ENCODE measurements around the gene MAPK9. TPM values are rescaled to one million over a fixed set of nuclear protein-coding genes. Genes with fewer than 3 reads are reported as not detected.

MAPK9 gene
- total and polyA plus RNA-seq, 2 donors: 14.6 to 20.3 TPM

DNA sequence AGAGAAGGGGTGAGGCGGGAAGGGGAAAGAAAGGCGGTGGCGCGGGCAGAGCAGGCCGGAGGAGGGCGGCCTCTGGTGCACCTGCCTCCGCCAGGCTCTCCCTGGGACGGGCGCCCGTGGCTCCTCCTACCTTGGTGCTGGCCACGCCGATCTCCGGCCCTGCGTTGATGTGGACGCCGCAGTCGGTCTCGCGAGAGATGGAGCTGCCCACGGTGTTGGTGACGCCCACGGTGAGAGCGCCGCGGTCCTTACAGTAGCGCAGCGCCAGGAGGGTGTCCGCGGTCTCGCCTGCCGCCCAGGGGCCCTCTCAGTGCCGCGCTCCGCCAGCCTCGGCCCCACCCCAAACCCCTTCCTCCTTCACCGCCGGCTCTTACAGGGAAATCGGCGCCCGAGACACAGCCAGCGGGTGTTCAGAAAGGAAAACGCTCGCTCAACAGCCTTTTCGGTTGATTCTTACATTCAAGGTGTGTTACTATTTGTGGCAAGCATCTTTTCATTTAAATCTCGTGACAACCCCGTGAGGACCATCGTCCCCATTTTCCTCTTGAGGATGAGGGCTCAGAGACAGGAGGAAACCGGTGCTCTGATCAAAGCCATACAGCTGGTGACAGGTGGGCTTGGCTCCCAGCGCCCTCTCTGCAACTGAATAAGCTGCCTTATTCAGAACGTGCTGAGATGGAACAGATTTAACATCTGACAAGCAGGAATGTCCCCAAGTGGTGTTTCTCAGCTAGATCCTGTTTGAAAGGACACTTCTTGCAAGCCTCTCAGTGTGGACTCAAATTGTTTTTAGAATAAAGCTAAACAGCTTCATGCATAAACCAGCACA, 22.0 kb upstream of the MAPK9 start:
- 94% methylated on average over 50 of the region's 50 CpGs for WGBS
- Histone ChIP-seq H3K4me3 (ENCODE audit: low read length in 2 of 2) (peak overlapping the region in 1 of 2 donors; percentile 29), H3K27me3 (ENCODE audit: control insufficient read depth in 2 of 2, insufficient read depth in 1 of 2, low read length in 1 of 2) (peaks cover 0 to 4% of the 10 kb centered on the region in 2 donors), H3K36me3 (ENCODE audit: control insufficient read depth in 2 of 2, insufficient read depth in 2 of 2, low read length in 1 of 2) (no peaks in the 10 kb centered on the region), H3K4me1 (ENCODE audit: control insufficient read depth in 2 of 2, insufficient read depth in 2 of 2, low read length in 2 of 2) (no peaks in the 10 kb centered on the region), H3K27ac (ENCODE audit: low read depth in 1 of 2, low read length in 1 of 2) (no peak overlapping the region), H3K9me3 (ENCODE audit: control insufficient read depth in 2 of 2, insufficient read depth in 1 of 2, low read length in 1 of 2) (no peaks in the 10 kb centered on the region)
- DNase-seq (ENCODE audit: low read depth in 6 of 9, low spot score in 9 of 9): peak in 5 of 9 donors; percentile 18 to 60 (median 41)

DNA sequence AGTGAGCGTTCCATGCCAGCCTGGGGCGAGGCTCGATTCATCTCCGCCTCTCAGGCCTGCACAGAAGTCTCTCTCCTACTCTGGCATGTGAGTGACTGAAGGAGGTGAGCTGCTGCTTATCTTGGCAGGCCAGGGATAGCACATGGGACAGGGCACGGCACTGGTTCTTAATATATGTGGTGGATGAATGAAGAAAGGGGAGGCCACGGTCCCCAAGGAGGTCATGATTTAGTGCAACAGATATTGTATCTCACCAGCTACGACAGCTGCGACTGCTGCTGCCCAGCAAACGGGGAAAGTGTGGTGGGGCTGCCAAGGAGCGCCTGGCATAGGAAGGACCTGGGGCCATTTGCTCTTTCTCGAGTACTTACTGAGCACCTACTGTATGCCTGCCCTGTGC, 19.3 kb upstream of the MAPK9 start:
- peaks cover 0 to 2% of the 10 kb centered on the region in 2 donors for H3K27me3 ChIP-seq (ENCODE audit: control insufficient read depth in 2 of 2, insufficient read depth in 1 of 2, low read length in 1 of 2)
- no peak overlapping the region for H3K4me3 ChIP-seq (ENCODE audit: low read length in 2 of 2)
- WGBS: 95% methylated on average over 11 of the region's 11 CpGs
- no peak overlapping the region for H3K27ac ChIP-seq (ENCODE audit: low read depth in 1 of 2, low read length in 1 of 2)
- H3K36me3 ChIP-seq (ENCODE audit: control insufficient read depth in 2 of 2, insufficient read depth in 2 of 2, low read length in 1 of 2): no peaks in the 10 kb centered on the region
- no peaks in the 10 kb centered on the region for H3K9me3 ChIP-seq (ENCODE audit: control insufficient read depth in 2 of 2, insufficient read depth in 1 of 2, low read length in 1 of 2)
- DNase-seq (ENCODE audit: low read depth in 6 of 9, low spot score in 9 of 9): no peak
- H3K4me1 ChIP-seq (ENCODE audit: control insufficient read depth in 2 of 2, insufficient read depth in 2 of 2, low read length in 2 of 2): no peaks in the 10 kb centered on the region

DNA sequence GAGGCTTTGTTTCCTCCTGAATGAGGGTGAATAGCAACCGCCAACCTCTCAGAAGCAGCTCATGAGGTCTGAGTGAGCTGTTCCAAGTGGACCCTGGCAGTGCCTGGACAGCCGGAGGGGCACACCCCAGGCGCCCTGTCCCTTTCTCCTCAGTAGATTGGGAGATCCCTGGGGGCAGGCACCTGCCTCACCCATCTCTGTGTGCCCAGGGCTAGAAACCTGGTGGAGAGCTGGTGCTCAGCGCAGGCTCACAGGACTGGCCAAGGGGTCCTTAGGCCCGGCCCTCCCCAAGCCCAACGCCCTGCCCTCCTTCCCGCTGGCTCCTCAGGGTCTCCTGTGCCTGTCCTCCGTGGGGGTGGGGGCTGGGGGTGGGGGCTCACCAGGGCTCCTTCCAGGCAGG, 14.9 kb upstream of the MAPK9 start:
- Histone ChIP-seq H3K4me1 (ENCODE audit: control insufficient read depth in 2 of 2, insufficient read depth in 2 of 2, low read length in 2 of 2) (no peaks in the 10 kb centered on the region), H3K36me3 (ENCODE audit: control insufficient read depth in 2 of 2, insufficient read depth in 2 of 2, low read length in 1 of 2) (no peaks in the 10 kb centered on the region), H3K9me3 (ENCODE audit: control insufficient read depth in 2 of 2, insufficient read depth in 1 of 2, low read length in 1 of 2) (no peaks in the 10 kb centered on the region), H3K27ac (ENCODE audit: low read depth in 1 of 2, low read length in 1 of 2) (no peak overlapping the region), H3K4me3 (ENCODE audit: low read length in 2 of 2) (no peak overlapping the region), H3K27me3 (ENCODE audit: control insufficient read depth in 2 of 2, insufficient read depth in 1 of 2, low read length in 1 of 2) (no peaks in the 10 kb centered on the region)
- 91% methylated on average over 8 of the region's 8 CpGs for WGBS
- DNase-seq (ENCODE audit: low read depth in 6 of 9, low spot score in 9 of 9): no peak

DNA sequence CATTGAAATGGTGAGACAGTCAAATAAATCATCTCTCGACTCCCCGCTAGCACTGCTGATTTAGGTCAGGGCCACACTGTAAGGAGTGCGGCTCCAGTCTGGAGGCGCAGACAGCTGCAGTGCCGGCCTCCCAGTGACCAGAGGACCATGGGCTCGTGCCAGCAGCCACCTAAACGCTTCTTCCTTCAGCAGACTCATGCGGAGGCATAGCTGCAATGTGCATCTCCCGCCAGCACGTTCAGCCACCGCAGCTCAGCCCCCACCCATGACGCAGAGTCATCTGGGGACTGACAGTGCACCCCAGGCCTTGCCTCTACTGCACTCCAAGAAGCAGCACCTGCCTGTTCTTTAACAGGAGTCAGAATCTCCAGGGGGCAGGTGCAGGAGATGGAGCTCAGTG, 13.6 kb upstream of the MAPK9 start:
- no peaks in the 10 kb centered on the region for H3K36me3 ChIP-seq (ENCODE audit: control insufficient read depth in 2 of 2, insufficient read depth in 2 of 2, low read length in 1 of 2)
- DNase-seq (ENCODE audit: low read depth in 6 of 9, low spot score in 9 of 9): no peak
- no peaks in the 10 kb centered on the region for H3K27me3 ChIP-seq (ENCODE audit: control insufficient read depth in 2 of 2, insufficient read depth in 1 of 2, low read length in 1 of 2)
- no peaks in the 10 kb centered on the region for H3K4me1 ChIP-seq (ENCODE audit: control insufficient read depth in 2 of 2, insufficient read depth in 2 of 2, low read length in 2 of 2)
- H3K4me3 ChIP-seq (ENCODE audit: low read length in 2 of 2): no peak overlapping the region
- no peaks in the 10 kb centered on the region for H3K9me3 ChIP-seq (ENCODE audit: control insufficient read depth in 2 of 2, insufficient read depth in 1 of 2, low read length in 1 of 2)
- 92% methylated on average over 12 of the region's 12 CpGs for WGBS
- H3K27ac ChIP-seq (ENCODE audit: low read depth in 1 of 2, low read length in 1 of 2): no peak overlapping the region

DNA sequence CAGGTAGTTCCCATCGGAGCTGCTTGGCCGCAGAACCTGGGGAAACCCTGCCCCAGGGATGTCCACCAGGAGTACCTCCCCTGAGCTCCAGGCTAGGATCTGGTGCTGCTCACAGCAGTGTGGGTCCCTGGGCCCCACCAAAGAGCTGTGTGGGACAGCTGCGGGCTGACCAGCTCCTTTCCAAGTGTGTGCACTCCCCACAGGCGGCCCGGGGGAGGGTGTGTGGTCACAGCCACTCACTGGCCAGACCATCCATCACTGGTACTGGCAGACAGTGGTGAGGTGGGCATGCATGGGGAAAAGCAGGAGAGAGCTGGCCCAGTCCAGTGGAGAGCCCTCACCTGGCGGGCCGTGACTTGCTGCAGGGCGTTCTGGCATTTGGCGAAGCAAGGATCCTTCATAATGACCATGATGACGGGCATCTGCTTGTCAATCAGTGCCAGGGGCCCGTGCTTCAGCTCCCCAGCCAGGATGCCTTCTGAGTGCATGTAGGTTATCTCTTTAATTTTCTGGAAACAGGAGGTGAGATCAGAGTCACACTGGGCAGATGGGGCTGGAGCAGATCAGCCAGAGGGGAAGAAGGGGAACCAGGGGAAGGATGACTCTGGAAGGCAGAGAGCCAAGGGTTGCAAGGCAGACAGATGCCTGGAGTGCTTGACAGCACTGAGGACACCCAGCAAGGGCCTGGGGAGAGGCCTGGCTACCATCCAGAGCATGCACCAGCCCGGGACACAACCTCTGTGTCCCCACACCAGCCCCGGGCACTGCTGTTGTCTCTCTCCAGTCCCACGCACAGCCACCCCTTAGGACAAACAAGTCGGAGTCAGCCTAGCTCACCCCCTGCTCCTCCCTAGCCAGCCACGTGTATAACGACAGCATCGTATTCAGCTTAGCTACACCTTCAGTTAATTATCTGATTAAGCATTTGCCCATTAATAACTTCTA, 12.8 kb upstream of the MAPK9 start:
- Histone ChIP-seq H3K9me3 (ENCODE audit: control insufficient read depth in 2 of 2, insufficient read depth in 1 of 2, low read length in 1 of 2) (no peaks in the 10 kb centered on the region), H3K27ac (ENCODE audit: low read depth in 1 of 2, low read length in 1 of 2) (no peak overlapping the region), H3K4me3 (ENCODE audit: low read length in 2 of 2) (no peak overlapping the region), H3K27me3 (ENCODE audit: control insufficient read depth in 2 of 2, insufficient read depth in 1 of 2, low read length in 1 of 2) (no peaks in the 10 kb centered on the region), H3K36me3 (ENCODE audit: control insufficient read depth in 2 of 2, insufficient read depth in 2 of 2, low read length in 1 of 2) (no peaks in the 10 kb centered on the region), H3K4me1 (ENCODE audit: control insufficient read depth in 2 of 2, insufficient read depth in 2 of 2, low read length in 2 of 2) (no peaks in the 10 kb centered on the region)
- DNase-seq (ENCODE audit: low read depth in 6 of 9, low spot score in 9 of 9): no peak
- 92% methylated on average over 18 of the region's 18 CpGs for WGBS

DNA sequence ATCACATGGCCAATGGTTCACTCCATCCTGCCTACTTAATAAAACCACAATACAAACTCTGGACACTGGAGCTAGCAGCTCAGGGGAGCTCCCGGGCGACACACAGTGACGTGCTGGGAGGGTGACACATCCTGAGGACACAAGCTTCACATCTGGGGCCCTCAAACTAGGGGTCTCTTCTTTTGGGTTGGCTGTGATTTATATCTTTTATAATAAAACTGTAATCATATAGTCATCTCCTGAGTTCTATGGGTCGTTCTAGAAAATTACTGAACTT, 12.1 kb upstream of the MAPK9 start:
- 96% methylated on average over 4 of the region's 4 CpGs for WGBS
- no peak for DNase-seq (ENCODE audit: low read depth in 6 of 9, low spot score in 9 of 9)

DNA sequence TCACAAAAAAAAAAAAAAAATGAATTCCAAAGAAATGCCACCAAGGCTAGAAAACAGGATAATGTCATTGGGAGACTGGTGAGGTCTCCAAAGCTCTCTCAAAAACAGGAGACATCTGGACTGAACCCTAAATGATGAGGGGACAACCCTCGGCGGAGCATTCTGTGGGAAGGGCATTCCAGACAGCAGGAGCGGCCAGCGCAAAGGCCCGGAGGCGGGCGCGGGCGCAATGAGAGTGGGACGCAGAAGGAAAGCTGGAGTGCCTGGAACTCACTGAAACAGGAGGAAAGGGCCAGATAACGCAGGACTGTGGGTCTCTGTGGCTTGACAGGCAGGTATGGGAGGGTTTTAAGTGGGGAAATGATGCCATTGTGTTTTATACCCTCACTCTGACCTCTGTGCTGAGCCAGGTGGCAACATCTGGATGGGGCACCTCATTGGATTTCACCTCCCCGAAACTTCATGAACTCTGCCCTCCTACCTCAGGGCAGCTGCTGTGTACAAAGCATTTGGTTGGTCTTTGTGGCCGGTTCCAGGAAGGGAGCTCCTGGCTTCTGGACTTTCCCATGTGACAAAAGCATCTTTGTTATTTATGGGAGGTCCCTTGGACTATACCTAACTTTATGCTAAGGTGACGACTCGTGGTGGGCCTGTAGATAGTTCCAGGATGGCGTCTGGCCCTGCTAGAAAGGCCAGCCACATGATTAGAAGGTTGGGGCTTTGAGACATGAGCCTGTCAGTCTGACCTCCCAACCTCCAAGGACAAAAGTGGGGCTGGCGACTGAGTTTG, 11.5 kb upstream of the MAPK9 start:
- H3K4me1 ChIP-seq (ENCODE audit: control insufficient read depth in 2 of 2, insufficient read depth in 2 of 2, low read length in 2 of 2): no peaks in the 10 kb centered on the region
- H3K36me3 ChIP-seq (ENCODE audit: control insufficient read depth in 2 of 2, insufficient read depth in 2 of 2, low read length in 1 of 2): no peaks in the 10 kb centered on the region
- no peaks in the 10 kb centered on the region for H3K9me3 ChIP-seq (ENCODE audit: control insufficient read depth in 2 of 2, insufficient read depth in 1 of 2, low read length in 1 of 2)
- H3K27ac ChIP-seq (ENCODE audit: low read depth in 1 of 2, low read length in 1 of 2): no peak overlapping the region
- no peaks in the 10 kb centered on the region for H3K27me3 ChIP-seq (ENCODE audit: control insufficient read depth in 2 of 2, insufficient read depth in 1 of 2, low read length in 1 of 2)
- H3K4me3 ChIP-seq (ENCODE audit: low read length in 2 of 2): no peak overlapping the region
- DNase-seq (ENCODE audit: low read depth in 6 of 9, low spot score in 9 of 9): no peak
- WGBS: 96% methylated on average over 17 of the region's 17 CpGs

More for the DNA sequence above, 12.1 kb upstream of the MAPK9 start:
- H3K27me3 ChIP-seq (ENCODE audit: control insufficient read depth in 2 of 2, insufficient read depth in 1 of 2, low read length in 1 of 2): no peaks in the 10 kb centered on the region
- H3K27ac ChIP-seq (ENCODE audit: low read depth in 1 of 2, low read length in 1 of 2): no peak overlapping the region
- no peaks in the 10 kb centered on the region for H3K9me3 ChIP-seq (ENCODE audit: control insufficient read depth in 2 of 2, insufficient read depth in 1 of 2, low read length in 1 of 2)
- no peak overlapping the region for H3K4me3 ChIP-seq (ENCODE audit: low read length in 2 of 2)
- H3K36me3 ChIP-seq (ENCODE audit: control insufficient read depth in 2 of 2, insufficient read depth in 2 of 2, low read length in 1 of 2): no peaks in the 10 kb centered on the region
- H3K4me1 ChIP-seq (ENCODE audit: control insufficient read depth in 2 of 2, insufficient read depth in 2 of 2, low read length in 2 of 2): no peaks in the 10 kb centered on the region

DNA sequence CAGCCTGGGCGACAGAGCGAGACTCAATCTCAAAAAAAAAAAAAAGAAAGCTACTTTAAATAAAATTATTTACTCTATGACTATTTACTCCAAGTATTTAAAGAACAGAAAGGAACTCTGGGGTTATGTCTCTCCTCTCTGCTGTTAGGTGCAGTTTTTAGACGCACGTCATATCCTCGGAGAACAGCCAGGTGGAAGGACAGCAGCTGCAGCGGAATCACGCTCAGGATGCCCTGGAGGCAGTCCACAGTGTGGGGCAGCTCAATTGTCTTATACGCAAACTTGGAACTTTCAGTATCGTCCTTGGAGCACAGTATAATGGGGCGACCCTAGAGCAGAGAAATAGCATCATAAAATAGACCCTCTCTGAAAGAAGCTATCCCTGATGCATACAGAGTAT, 10.4 kb upstream of the MAPK9 start:
- H3K27ac ChIP-seq (ENCODE audit: low read depth in 1 of 2, low read length in 1 of 2): no peak overlapping the region
- WGBS: 97% methylated on average over 10 of the region's 10 CpGs
- no peak for DNase-seq (ENCODE audit: low read depth in 6 of 9, low spot score in 9 of 9)

More for the DNA sequence above, 10.4 kb upstream of the MAPK9 start:
- Histone ChIP-seq H3K4me3 (ENCODE audit: low read length in 2 of 2) (no peak overlapping the region), H3K36me3 (ENCODE audit: control insufficient read depth in 2 of 2, insufficient read depth in 2 of 2, low read length in 1 of 2) (no peaks in the 10 kb centered on the region), H3K9me3 (ENCODE audit: control insufficient read depth in 2 of 2, insufficient read depth in 1 of 2, low read length in 1 of 2) (no peaks in the 10 kb centered on the region), H3K27me3 (ENCODE audit: control insufficient read depth in 2 of 2, insufficient read depth in 1 of 2, low read length in 1 of 2) (no peaks in the 10 kb centered on the region), H3K4me1 (ENCODE audit: control insufficient read depth in 2 of 2, insufficient read depth in 2 of 2, low read length in 2 of 2) (no peaks in the 10 kb centered on the region)

Measured in thymus (tissue), 11 donors.